SU-DHL-6 (cell line): ENCODE data around the gene FZD10.

Experiments used
- H2AFZ ChIP-seq: fragments of 200-600 bp; sonication (generic); 2 replicates; pipeline ENCODE4 v1.6.1; 2014; ENCODE audit warnings: low read depth, mild to moderate bottlenecking, moderate library complexity, mixed read lengths, antibody characterized with exemption, low read length; ENCODE audit not compliant: severe bottlenecking
- H3F3A ChIP-seq: fragments of 200-600 bp; shearing (Covaris generic); 2 replicates; pipeline ENCODE4 v1.6.0; 2016; ENCODE audit warnings: antibody characterized with exemption, mild to moderate bottlenecking; ENCODE audit not compliant: insufficient read depth
- H3K27ac ChIP-seq: fragments of 200-600 bp; sonication (generic); 2 replicates; pipeline ENCODE4 v1.5.1; 2016; ENCODE audit warnings: low read depth, mild to moderate bottlenecking, low read length, moderate library complexity, mixed read lengths
- H3K27me3 ChIP-seq: fragments of 200-600 bp; sonication (generic), shearing (Covaris generic); 2 replicates; pipeline ENCODE4 v1.6.0; 2014; ENCODE audit warnings: mild to moderate bottlenecking, low read length
- H3K36me3 ChIP-seq: fragments of 200-600 bp; sonication (generic); 2 replicates; pipeline ENCODE4 v1.6.1; 2014; ENCODE audit warnings: mild to moderate bottlenecking, low read length, mixed read lengths
- H3K4me2 ChIP-seq: fragments of 300-600, 200-600 bp; shearing (Covaris generic), sonication (generic); 2 replicates; pipeline ENCODE4 v1.6.0; 2014; ENCODE audit warnings: low read length, low read depth, mild to moderate bottlenecking; ENCODE audit not compliant: poor library complexity, severe bottlenecking
- H3K4me3 ChIP-seq: fragments of 200-600 bp; sonication (generic); 2 replicates; pipeline ENCODE4 v1.5.1; 2014; ENCODE audit warnings: antibody characterized with exemption, low read length, mild to moderate bottlenecking, mixed read lengths; ENCODE audit not compliant: insufficient read depth, poor library complexity, severe bottlenecking
- H3K79me2 ChIP-seq: fragments of 200-600 bp; sonication (generic); 2 replicates; pipeline ENCODE4 v1.6.1; 2014; ENCODE audit warnings: mild to moderate bottlenecking, low read length, moderate library complexity; ENCODE audit not compliant: insufficient read depth
- H3K9ac ChIP-seq: fragments of 200-600 bp; sonication (generic); 2 replicates; pipeline ENCODE4 v1.7.0; 2014; ENCODE audit warnings: mild to moderate bottlenecking, low read length
- H3K9me2 ChIP-seq: fragments of 200-600 bp; sonication (generic); replicated peaks from 2 replicates; pipeline ENCODE4 v1.6.1; 2014; ENCODE audit warnings: low read length; ENCODE audit not compliant: insufficient read depth
- H3K9me3 ChIP-seq: fragments of 200-600 bp; sonication (generic); 2 replicates; pipeline ENCODE4 v1.6.1; 2014; ENCODE audit warnings: low read length, mixed read lengths; ENCODE audit not compliant: insufficient read depth
- H4K20me1 ChIP-seq: fragments of 200-600 bp; sonication (generic); 2 replicates; pipeline ENCODE4 v1.6.1; 2014; ENCODE audit warnings: low read depth, mild to moderate bottlenecking, antibody characterized with exemption, low read length, moderate library complexity, mixed read lengths
- CTCF ChIP-seq: fragments of 200-600 bp; sonication (generic); IDR thresholded peaks from one replicate; pipeline ENCODE4 v1.5.1; 2017; ENCODE audit warnings: antibody characterized with exemption, mild to moderate bottlenecking, low read length, moderate library complexity; ENCODE audit not compliant: insufficient read depth, poor library complexity, severe bottlenecking
- EZH2phosphoT487 ChIP-seq: fragments of 200-600 bp; sonication (generic), shearing (Covaris generic); conservative IDR thresholded peaks from 2 replicates; pipeline ENCODE4 v1.6.1; 2018; ENCODE audit warnings: mild to moderate bottlenecking, antibody characterized with exemption, low read length, moderate library complexity, mixed read lengths

The FZD10 gene

GRCh38 chr12:130160711-130161231 is 1.5 kb upstream of the FZD10 start:
- H3K36me3 ChIP-seq: no peaks in the 10 kb centered on the region
- no peaks in the 10 kb centered on the region for H3F3A ChIP-seq
- H4K20me1 ChIP-seq: no peaks in the 10 kb centered on the region
- no peak overlapping the region for H2AFZ ChIP-seq
- no peak overlapping the region for H3K4me2 ChIP-seq
- no peaks in the 10 kb centered on the region for H3K9me2 ChIP-seq
- TF ChIP-seq EZH2phosphoT487 (no peak), CTCF (no peak)
- H3K79me2 ChIP-seq: no peaks in the 10 kb centered on the region
- H3K9me3 ChIP-seq: no peaks in the 10 kb centered on the region
- no peak overlapping the region for H3K4me3 ChIP-seq
- no peak overlapping the region for H3K27ac ChIP-seq
- no peaks in the 10 kb centered on the region for H3K27me3 ChIP-seq
- no peak overlapping the region for H3K9ac ChIP-seq

- H3K4me2 ChIP-seq: no peak overlapping the region
- no peaks in the 10 kb centered on the region for H4K20me1 ChIP-seq
- no peaks in the 10 kb centered on the region for H3K27me3 ChIP-seq
- H3K27ac ChIP-seq: no peak overlapping the region
- no peaks in the 10 kb centered on the region for H3K9me3 ChIP-seq
- H3K9me2 ChIP-seq: no peaks in the 10 kb centered on the region
- no peaks in the 10 kb centered on the region for H3F3A ChIP-seq
- no peaks in the 10 kb centered on the region for H3K36me3 ChIP-seq
- H3K9ac ChIP-seq: no peak overlapping the region
- no peaks in the 10 kb centered on the region for H3K79me2 ChIP-seq
- no peak overlapping the region for H2AFZ ChIP-seq
- no peak for TF ChIP-seq CTCF
- TF ChIP-seq EZH2phosphoT487: no peak
- H3K4me3 ChIP-seq: no peak overlapping the region
Observed at GRCh38 chr12:130161261-130162243, 712 bp upstream of the FZD10 start.

- no peak overlapping the region for H3K27ac ChIP-seq
- H2AFZ ChIP-seq: no peak overlapping the region
- H3K27me3 ChIP-seq: no peaks in the 10 kb centered on the region
- TF ChIP-seq EZH2phosphoT487: no peak
- TF ChIP-seq CTCF: no peak
- no peaks in the 10 kb centered on the region for H3K9me3 ChIP-seq
- H3K4me3 ChIP-seq: no peak overlapping the region
- no peaks in the 10 kb centered on the region for H3K79me2 ChIP-seq
- H3K9ac ChIP-seq: no peak overlapping the region
- H3F3A ChIP-seq: no peaks in the 10 kb centered on the region
- H4K20me1 ChIP-seq: no peaks in the 10 kb centered on the region
- H3K36me3 ChIP-seq: no peaks in the 10 kb centered on the region
- H3K4me2 ChIP-seq: no peak overlapping the region
- H3K9me2 ChIP-seq: no peaks in the 10 kb centered on the region
Observed at GRCh38 chr12:130162745-130163460, 639 bp downstream of the FZD10 start.
